ENCODE measurements around the gene TTC8. TPM values are rescaled to one million over a fixed set of nuclear protein-coding genes. Genes with fewer than 3 reads are reported as not detected.
"Not testable (repeated sequence)": the region's sequence is repeated elsewhere in the genome, so short reads cannot be mapped to it uniquely, and the experiment has no call there.

The TTC8 gene
- 10 to 100 TPM; 14.7 to 60.2 (median 17.0) TPM for total RNA-seq

DNA sequence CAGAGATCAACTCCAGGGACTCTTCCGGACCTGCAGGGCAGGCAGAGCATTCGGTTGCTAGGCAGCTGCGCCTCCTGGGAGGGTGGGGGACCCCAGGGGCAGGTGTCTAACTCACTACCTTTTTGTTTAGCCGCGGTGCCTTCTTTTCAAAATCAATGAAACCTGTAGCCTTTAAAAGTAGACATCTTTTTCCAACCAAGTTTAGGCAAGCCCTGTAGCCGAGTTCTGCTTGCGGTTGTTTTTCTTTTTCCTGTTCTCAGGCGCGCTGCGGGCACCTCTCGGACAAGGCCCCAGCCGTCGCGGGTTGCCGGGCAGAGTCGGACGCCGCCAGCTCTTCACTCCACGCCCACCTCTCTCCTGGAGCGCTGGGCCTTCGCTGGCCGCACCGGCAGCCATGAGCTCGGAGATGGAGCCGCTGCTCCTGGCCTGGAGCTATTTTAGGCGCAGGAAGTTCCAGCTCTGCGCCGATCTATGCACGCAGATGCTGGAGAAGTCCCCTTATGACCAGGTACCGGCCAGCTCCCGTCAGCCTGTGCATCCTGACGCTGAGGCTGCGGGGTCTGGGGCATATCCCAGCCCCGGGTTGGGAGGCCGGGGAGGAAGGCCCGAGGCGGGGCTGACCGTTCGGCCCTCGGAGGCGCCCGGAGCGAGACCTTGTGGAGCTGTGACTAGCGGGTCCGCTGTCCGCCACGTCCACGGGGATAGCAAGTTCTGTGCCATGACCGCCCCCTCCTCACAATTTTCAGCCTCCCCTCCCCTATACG, at the start of gene TTC8:
Gene TTC8, plus strand, starts transcription at position 338 of the 764 bp plus-strand sequence. Its CDS starts 57 bp downstream, at position 395.
- DNase-seq: peak; percentile 90
- no peak for TF ChIP-seq EP300 (IDR thresholded peaks at IDR 0.05; ENCODE audit: low read depth)
- peak; percentile 63 for TF ChIP-seq POLR2A (IDR thresholded peaks at IDR 0.05)
- TF ChIP-seq, protein P1, sequence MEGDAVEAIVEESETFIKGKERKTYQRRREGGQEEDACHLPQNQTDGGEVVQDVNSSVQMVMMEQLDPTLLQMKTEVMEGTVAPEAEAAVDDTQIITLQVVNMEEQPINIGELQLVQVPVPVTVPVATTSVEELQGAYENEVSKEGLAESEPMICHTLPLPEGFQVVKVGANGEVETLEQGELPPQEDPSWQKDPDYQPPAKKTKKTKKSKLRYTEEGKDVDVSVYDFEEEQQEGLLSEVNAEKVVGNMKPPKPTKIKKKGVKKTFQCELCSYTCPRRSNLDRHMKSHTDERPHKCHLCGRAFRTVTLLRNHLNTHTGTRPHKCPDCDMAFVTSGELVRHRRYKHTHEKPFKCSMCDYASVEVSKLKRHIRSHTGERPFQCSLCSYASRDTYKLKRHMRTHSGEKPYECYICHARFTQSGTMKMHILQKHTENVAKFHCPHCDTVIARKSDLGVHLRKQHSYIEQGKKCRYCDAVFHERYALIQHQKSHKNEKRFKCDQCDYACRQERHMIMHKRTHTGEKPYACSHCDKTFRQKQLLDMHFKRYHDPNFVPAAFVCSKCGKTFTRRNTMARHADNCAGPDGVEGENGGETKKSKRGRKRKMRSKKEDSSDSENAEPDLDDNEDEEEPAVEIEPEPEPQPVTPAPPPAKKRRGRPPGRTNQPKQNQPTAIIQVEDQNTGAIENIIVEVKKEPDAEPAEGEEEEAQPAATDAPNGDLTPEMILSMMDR (IDR thresholded peaks at IDR 0.05): no peak
- TF ChIP-seq POLR2AphosphoS5 (IDR thresholded peaks at IDR 0.05): peak; percentile 64 to 85 (median 81)
- H3K36me3 ChIP-seq: no peaks in the 10 kb centered on the region
- peaks cover 0 to 15% (median 9%) of the 10 kb centered on the region in 4 donors for H3K4me1 ChIP-seq
- intact Hi-C loops (cut with DNase I; ENCODE audit: low total_unique reads): no loop called here
- peak within 1 kb of the TSS; percentile 84 to 86 (median 86) for H3K27ac ChIP-seq
- H3K4me3 ChIP-seq: peak within 1 kb of the TSS; percentile 43 to 69 (median 58)
- no peaks in the 10 kb centered on the region for H3K9me3 ChIP-seq
- in situ Hi-C loops (cut with MboI; ENCODE audit: low pct_ligation_motif_present in 1 of 4, low pct_unique_long_range_greater_than_20kb in 1 of 4, low sequenced_read_pairs in 3 of 4): no loop called here
- no peaks in the 10 kb centered on the region for H3K27me3 ChIP-seq
- 0 to 1% methylated on average over 2 to 48 of the region's 50 CpGs for WGBS, 2 donors (ENCODE audit: low coverage in 1 of 2)

DNA sequence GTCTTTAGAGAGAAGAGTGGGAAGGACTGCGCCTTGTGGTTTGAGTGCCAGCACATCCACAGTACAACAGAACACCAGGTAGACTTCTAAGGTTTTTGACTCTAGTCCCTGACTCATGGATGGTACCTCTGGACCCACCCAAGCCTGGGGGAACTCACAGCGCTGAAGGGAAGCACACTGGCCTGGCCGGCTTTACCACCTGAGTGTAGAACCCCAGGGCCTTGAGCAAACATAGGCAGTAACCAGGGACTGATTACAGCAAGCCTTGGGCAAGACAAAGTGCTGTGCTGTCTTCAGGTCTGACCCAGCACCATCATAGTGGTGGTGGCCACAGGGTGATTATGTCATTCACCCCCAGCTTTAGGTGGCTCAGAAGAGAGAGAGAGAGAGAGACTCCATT, 48.9 kb upstream of the TTC8 start:
- intact Hi-C loops (cut with DNase I; ENCODE audit: low total_unique reads): no loop called here
- H3K27me3 ChIP-seq: no peaks in the 10 kb centered on the region
- TF ChIP-seq POLR2A (IDR thresholded peaks at IDR 0.05): no peak
- TF ChIP-seq, protein P1 (IDR thresholded peaks at IDR 0.05): no peak
- TF ChIP-seq EP300 (IDR thresholded peaks at IDR 0.05; ENCODE audit: low read depth): no peak
- no peak for TF ChIP-seq POLR2AphosphoS5 (IDR thresholded peaks at IDR 0.05)
- DNase-seq: no peak
- H3K4me1 ChIP-seq: no peaks in the 10 kb centered on the region
- no peak overlapping the region for H3K27ac ChIP-seq
- no peaks in the 10 kb centered on the region for H3K9me3 ChIP-seq
- whole genome bisulfite sequencing, 2 donors (ENCODE audit: low coverage in 1 of 2): 95% methylated on average over 3 of the region's 3 CpGs; no CpG with 5 or more reads in 1 of the 2 donors
- H3K36me3 ChIP-seq: no peaks in the 10 kb centered on the region
- no peak overlapping the region for H3K4me3 ChIP-seq
- in situ Hi-C loops (cut with MboI; ENCODE audit: low pct_ligation_motif_present in 1 of 4, low pct_unique_long_range_greater_than_20kb in 1 of 4, low sequenced_read_pairs in 3 of 4): no loop called here

DNA sequence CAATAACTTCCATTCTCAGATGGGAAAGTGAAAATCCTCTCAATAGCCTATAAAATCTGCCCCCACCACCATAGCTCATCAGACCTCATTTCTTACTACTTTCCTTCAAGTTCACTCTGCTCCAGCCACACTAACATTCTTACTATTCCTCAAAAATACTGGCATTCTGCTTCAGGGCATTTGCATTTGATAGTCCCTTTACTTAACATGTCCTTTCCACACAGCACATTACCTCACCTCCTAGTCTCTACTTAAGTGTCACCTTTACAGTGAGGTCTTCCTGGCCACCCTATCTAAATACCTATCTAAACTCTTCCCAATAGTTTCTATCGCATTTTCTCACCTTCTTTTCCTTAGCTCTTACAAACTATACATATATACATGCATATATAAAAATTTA, 38.5 kb upstream of the TTC8 start:
- TF ChIP-seq POLR2AphosphoS5 (IDR thresholded peaks at IDR 0.05) (no peak), EP300 (IDR thresholded peaks at IDR 0.05; ENCODE audit: low read depth) (no peak), POLR2A (IDR thresholded peaks at IDR 0.05) (no peak)
- TF ChIP-seq, protein P1 (IDR thresholded peaks at IDR 0.05): no peak
- WGBS, 2 donors (ENCODE audit: low coverage in 1 of 2): 60 to 74% methylated on average over 1 of the region's 1 CpG
- in situ Hi-C loops (cut with MboI; ENCODE audit: low pct_ligation_motif_present in 1 of 4, low pct_unique_long_range_greater_than_20kb in 1 of 4, low sequenced_read_pairs in 3 of 4): no loop called here
- no peak overlapping the region for H3K4me3 ChIP-seq
- no peaks in the 10 kb centered on the region for H3K27me3 ChIP-seq
- H3K9me3 ChIP-seq: peaks cover 4 to 11% of the 10 kb centered on the region in 2 donors
- H3K36me3 ChIP-seq: no peaks in the 10 kb centered on the region
- H3K27ac ChIP-seq: no peak overlapping the region
- no peaks in the 10 kb centered on the region for H3K4me1 ChIP-seq
- DNase-seq: no peak
- intact Hi-C loops (cut with DNase I; ENCODE audit: low total_unique reads): no loop called here

DNA sequence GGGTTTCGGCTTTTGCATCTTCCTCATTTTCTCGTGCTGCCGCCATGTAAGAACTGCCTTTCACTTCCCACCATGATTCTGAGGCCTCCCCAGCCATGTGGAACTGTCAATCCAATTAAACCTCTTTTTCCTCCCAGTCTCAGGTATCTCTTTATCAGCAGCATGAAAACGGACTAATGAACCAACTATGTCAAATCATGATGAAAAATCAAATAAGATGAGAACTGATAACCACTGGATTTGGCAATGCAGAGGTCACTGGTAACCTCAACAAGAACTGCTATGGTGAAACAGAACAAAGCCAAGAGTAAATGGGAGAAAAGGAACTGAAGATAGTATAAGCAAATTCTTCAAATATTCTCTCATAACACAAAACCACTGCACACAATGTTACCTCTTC, 37.7 kb upstream of the TTC8 start:
- peaks cover 4 to 11% of the 10 kb centered on the region in 2 donors for H3K9me3 ChIP-seq
- H3K4me1 ChIP-seq: peaks cover 2 to 6% (median 5%) of the 10 kb centered on the region in 4 donors
- intact Hi-C loops (cut with DNase I; ENCODE audit: low total_unique reads): no loop called here
- WGBS, 2 donors (ENCODE audit: low coverage in 1 of 2): 86 to 90% methylated on average over 1 to 4 of the region's 4 CpGs
- H3K27ac ChIP-seq: no peak overlapping the region
- in situ Hi-C loops (cut with MboI; ENCODE audit: low pct_ligation_motif_present in 1 of 4, low pct_unique_long_range_greater_than_20kb in 1 of 4, low sequenced_read_pairs in 3 of 4): no loop called here
- no peak for TF ChIP-seq POLR2AphosphoS5 (IDR thresholded peaks at IDR 0.05)
- TF ChIP-seq, protein P1 (IDR thresholded peaks at IDR 0.05): no peak
- TF ChIP-seq POLR2A (IDR thresholded peaks at IDR 0.05): no peak
- no peak for TF ChIP-seq EP300 (IDR thresholded peaks at IDR 0.05; ENCODE audit: low read depth)
- DNase-seq: no peak
- H3K4me3 ChIP-seq: no peak overlapping the region
- H3K36me3 ChIP-seq: no peaks in the 10 kb centered on the region
- peaks cover 4% of the 10 kb centered on the region for H3K27me3 ChIP-seq

DNA sequence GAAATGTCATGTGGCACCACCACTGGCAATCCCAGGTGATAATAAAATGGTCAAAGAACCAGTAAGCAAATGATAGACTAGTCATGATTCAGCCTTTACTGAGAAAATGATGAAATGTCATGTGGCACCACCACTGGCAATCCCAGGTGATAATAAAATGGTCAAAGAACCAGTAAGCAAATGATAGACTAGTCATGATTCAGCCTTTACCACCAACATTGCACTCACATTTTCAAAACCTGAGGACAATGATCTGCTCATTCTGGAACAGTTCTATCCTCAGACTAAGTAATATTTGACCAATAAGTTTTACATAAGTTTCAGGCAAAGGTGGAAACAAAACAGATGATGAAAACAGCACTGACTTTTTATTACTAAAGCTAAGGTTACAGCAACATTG, 34.9 kb upstream of the TTC8 start:
- H3K27me3 ChIP-seq; intact Hi-C loops (cut with DNase I; ENCODE audit: low total_unique reads); H3K36me3 ChIP-seq; H3K4me3 ChIP-seq; in situ Hi-C loops (cut with MboI; ENCODE audit: low pct_ligation_motif_present in 1 of 4, low pct_unique_long_range_greater_than_20kb in 1 of 4, low sequenced_read_pairs in 3 of 4); H3K27ac ChIP-seq; DNase-seq; H3K9me3 ChIP-seq: not testable (repeated sequence)
- H3K4me1 ChIP-seq: peaks cover 6 to 16% (median 14%) of the 10 kb centered on the region in 4 donors

All from transverse colon (tissue), 4 donors.